Endothelial cell of umbilical vein (primary cell): Measurements from ENCODE around the gene INTS11. TPM values are rescaled to one million over a fixed set of nuclear protein-coding genes. Genes with fewer than 3 reads are reported as not detected.

Experiments used
- BruUV-seq: library from RNA; stranded (reverse); fragments of 400-500 nt; replicated peaks from 2 replicates; lab custom pipeline; 2021; lab: Mats Ljungman, UMichigan
- CTCF ChIA-PET: fragments of 300-600, 350-600 bp; sonication (Branson Sonifier 250); formaldehyde crosslinking; loops from one replicate; lab custom pipeline; 2021; ENCODE audit warnings: antibody characterized with exemption, inconsistent platforms; lab: Charles Lee
- POLR2A ChIA-PET: fragments of 300-600, 350-600 bp; sonication (Branson Sonifier 250); formaldehyde crosslinking; loops from one replicate; lab custom pipeline; 2021; ENCODE audit warnings: antibody characterized with exemption, inconsistent platforms; lab: Charles Lee
- DNase-seq: peaks from one replicate; pipeline ENCODE4 v3.0.0-alpha.2; 2011; ENCODE audit warnings: low read depth, low spot score
- FAIRE-seq: peaks from 2 replicates; lab custom pipeline; 2011; peaks lifted over from hg19 to GRCh38; lab: Jason Lieb, UNC
- H2AFZ ChIP-seq: 2 replicates; pipeline ENCODE4 v1.6.0; 2012; ENCODE audit warnings: low read depth, low read length, control low read depth, inconsistent platforms
- H3K27ac ChIP-seq: 2 replicates; pipeline ENCODE4 v1.5.1; 2011; ENCODE audit warnings: low read depth, mild to moderate bottlenecking, control low read depth, low read length, moderate library complexity; ENCODE audit not compliant: insufficient read depth
- H3K27me3 ChIP-seq, 2 experiments: 2 replicates each; pipeline versions ENCODE4 v1.6.0 to v1.6.1; 2011; ENCODE audit warnings: low read length in 2 of 2, mixed read lengths in 1 of 2; ENCODE audit not compliant: control insufficient read depth in 2 of 2, insufficient read depth in 2 of 2
- H3K36me3 ChIP-seq, 2 experiments: 2 replicates in 1 of 2; 3 replicates in 1 of 2; pipeline ENCODE4 v1.5.1; 2011; ENCODE audit warnings: low read length in 2 of 2, mild to moderate bottlenecking in 1 of 2, moderate library complexity in 1 of 2; ENCODE audit not compliant: control insufficient read depth in 2 of 2, insufficient read depth in 2 of 2; ENCODE audit errors: extremely low read depth in 1 of 2
- H3K4me1 ChIP-seq: 3 replicates; pipeline ENCODE4 v1.5.1; 2011; ENCODE audit warnings: mild to moderate bottlenecking, low read length; ENCODE audit not compliant: control insufficient read depth, insufficient read depth; ENCODE audit errors: extremely low read depth
- H3K4me2 ChIP-seq: 2 replicates; pipeline ENCODE4 v1.6.1; 2011; ENCODE audit warnings: low read length, control low read depth, mixed read lengths; ENCODE audit not compliant: insufficient read depth
- H3K4me3 ChIP-seq, 3 experiments: fragments of 200-600 bp in 1 of 3; sonication (generic), shearing (Covaris generic) in 1 of 3; replicated peaks in 1 of 3; 2 replicates each; pipeline ENCODE4 v1.5.1; 2011 to 2016; ENCODE audit warnings: control low read depth in 3 of 3, low read length in 3 of 3, mild to moderate bottlenecking in 2 of 3, inconsistent platforms in 1 of 3, low read depth in 1 of 3, moderate library complexity in 1 of 3; ENCODE audit not compliant: insufficient read depth in 1 of 3
- H3K79me2 ChIP-seq: 2 replicates; pipeline ENCODE4 v1.6.0; 2012; ENCODE audit warnings: low read length, inconsistent platforms; ENCODE audit not compliant: control insufficient read depth, insufficient read depth
- H3K9ac ChIP-seq: replicated peaks from 2 replicates; pipeline ENCODE3; 2011; ENCODE audit warnings: low read length, control low read depth; ENCODE audit not compliant: insufficient read depth; ENCODE audit errors: extremely low read depth
- H3K9me1 ChIP-seq: replicated peaks from 3 replicates; pipeline ENCODE4 v1.6.0; 2011; ENCODE audit warnings: mild to moderate bottlenecking, low read length; ENCODE audit not compliant: control insufficient read depth, insufficient read depth; ENCODE audit errors: extremely low read depth
- H3K9me3 ChIP-seq: replicated peaks from 2 replicates; pipeline ENCODE4 v1.5.1; 2012; ENCODE audit warnings: low read length, inconsistent platforms; ENCODE audit not compliant: control insufficient read depth, insufficient read depth
- H4K20me1 ChIP-seq: replicated peaks from 2 replicates; pipeline ENCODE3; 2011; ENCODE audit warnings: mild to moderate bottlenecking, low read length; ENCODE audit not compliant: control insufficient read depth, insufficient read depth; ENCODE audit errors: extremely low read depth
- EZH2 ChIP-seq: IDR thresholded peaks from 2 replicates; pipeline ENCODE4 v1.6.1; 2012; ENCODE audit warnings: borderline replicate concordance, low read depth, mild to moderate bottlenecking, moderate library complexity, low read length, inconsistent platforms; ENCODE audit not compliant: severe bottlenecking
- FOS ChIP-seq: IDR thresholded peaks from 2 replicates; pipeline ENCODE4 v1.6.1; 2011; ENCODE audit warnings: mild to moderate bottlenecking, low read length, moderate library complexity, borderline replicate concordance; ENCODE audit not compliant: insufficient read depth
- GATA2 ChIP-seq: IDR thresholded peaks from 2 replicates; pipeline ENCODE4 v1.7.0; 2011; ENCODE audit warnings: low read depth, mild to moderate bottlenecking, moderate library complexity, mixed read lengths, low read length; ENCODE audit not compliant: insufficient read length, insufficient read depth
- JUN ChIP-seq: IDR thresholded peaks from 2 replicates; pipeline ENCODE4 v1.6.1; 2011; ENCODE audit warnings: borderline replicate concordance, low read depth; ENCODE audit not compliant: insufficient read length, insufficient read depth
- MYC ChIP-seq: IDR thresholded peaks from one replicate; pipeline ENCODE4 v1.6.1; 2011; ENCODE audit warnings: mild to moderate bottlenecking, low read depth, low read length
- POLR2A ChIP-seq: IDR thresholded peaks from 2 replicates; pipeline ENCODE4 v1.6.1; 2012; ENCODE audit warnings: low read depth, mild to moderate bottlenecking, control low read depth, low read length
- dilution Hi-C: fragments of 300-500 bp; cut with MboI; formaldehyde crosslinking; loops from one replicate; pipeline ENCODE4 v1.15.0; 2019; ENCODE audit warnings: low sequenced_read_pairs; ENCODE audit not compliant: extremely low pct_ligation_motif_present
- intact Hi-C: fragments of 100-400 bp; cut with micrococcal nuclease; formaldehyde crosslinking; loops from one replicate; pipeline ENCODE4 v1.10.0; 2022
- polyA plus RNA-seq, 4 experiments: library from polyadenylated mRNA; depleted of rRNA in 3 of 4; stranded (reverse) in 3 of 4; unstranded in 1 of 4; fragments of >200 nt; gene quantifications; 2 replicates each; pipeline versions ENCODE4 v1.2.1 to v1.2.3, GENCODE V29; 2011 to 2012; ENCODE audit warnings: missing spikeins in 1 of 4
- total RNA-seq: library from RNA; stranded (reverse); gene quantifications from 2 replicates; pipeline ENCODE4 v1.2.3, GENCODE V29; 2021
- TF ChIP-seq, protein P1 (sequence below): IDR thresholded peaks from 2 replicates; pipeline ENCODE4 v1.6.1; 2011; ENCODE audit not compliant: insufficient read depth, insufficient read length
- TF ChIP-seq, protein P2 (sequence below), 2 donors: IDR thresholded peaks; 1 replicate in 1 of 2; 2 replicates in 1 of 2; pipeline ENCODE4 v1.5.1; 2011; ENCODE audit warnings: low read length in 2 of 2, mild to moderate bottlenecking in 2 of 2, moderate library complexity in 2 of 2, control low read depth in 1 of 2, inconsistent platforms in 1 of 2, low read depth in 1 of 2; ENCODE audit not compliant: insufficient read depth in 1 of 2; ENCODE audit errors: extremely low read depth in 1 of 2

Gene INTS11
- total and polyA plus RNA-seq, 2 donors (not counting 3 experiments of a cell fraction or from before 2014, with no cell fraction given) = 132 to 222 TPM

DNA sequence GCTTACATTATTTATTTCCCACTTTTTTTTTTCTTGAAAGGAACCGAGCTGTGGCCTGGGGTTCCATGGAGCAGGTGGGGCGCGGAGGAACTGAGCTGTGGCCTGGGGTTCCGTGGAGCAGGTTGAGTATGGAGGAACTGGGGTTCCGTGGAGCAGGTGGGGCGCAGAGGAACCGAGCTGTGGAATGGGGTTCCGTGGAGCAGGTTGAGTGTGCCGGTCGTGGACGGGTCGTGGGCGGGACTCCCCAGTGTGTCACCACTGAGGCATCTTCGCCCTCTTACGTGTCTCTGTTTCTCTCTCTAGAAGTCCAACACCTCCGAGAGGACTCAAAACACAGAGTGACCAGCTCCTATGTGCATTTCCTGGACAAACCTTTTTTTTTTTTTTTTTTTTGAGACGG, 45.4 kb downstream of the INTS11 start:
- Histone ChIP-seq H3K27ac (no peak overlapping the region), H3K9me3 (no peaks in the 10 kb centered on the region), H2AFZ (no peak overlapping the region), H3K9me1 (no peaks in the 10 kb centered on the region), H3K27me3 (no peaks in the 10 kb centered on the region), H3K4me2 (no peak overlapping the region), H4K20me1 (no peaks in the 10 kb centered on the region), H3K9ac (no peak overlapping the region), H3K4me3 (no peak overlapping the region), H3K79me2 (no peaks in the 10 kb centered on the region), H3K4me1 (peaks cover 8% of the 10 kb centered on the region), H3K36me3 (no peaks in the 10 kb centered on the region)
- TF ChIP-seq POLR2A (no peak), GATA2 (no peak), FOS (no peak), MYC (no peak), JUN (no peak), EZH2 (no peak)
- TF ChIP-seq, protein P1, sequence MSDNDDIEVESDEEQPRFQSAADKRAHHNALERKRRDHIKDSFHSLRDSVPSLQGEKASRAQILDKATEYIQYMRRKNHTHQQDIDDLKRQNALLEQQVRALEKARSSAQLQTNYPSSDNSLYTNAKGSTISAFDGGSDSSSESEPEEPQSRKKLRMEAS = no peak
- TF ChIP-seq, protein P2, sequence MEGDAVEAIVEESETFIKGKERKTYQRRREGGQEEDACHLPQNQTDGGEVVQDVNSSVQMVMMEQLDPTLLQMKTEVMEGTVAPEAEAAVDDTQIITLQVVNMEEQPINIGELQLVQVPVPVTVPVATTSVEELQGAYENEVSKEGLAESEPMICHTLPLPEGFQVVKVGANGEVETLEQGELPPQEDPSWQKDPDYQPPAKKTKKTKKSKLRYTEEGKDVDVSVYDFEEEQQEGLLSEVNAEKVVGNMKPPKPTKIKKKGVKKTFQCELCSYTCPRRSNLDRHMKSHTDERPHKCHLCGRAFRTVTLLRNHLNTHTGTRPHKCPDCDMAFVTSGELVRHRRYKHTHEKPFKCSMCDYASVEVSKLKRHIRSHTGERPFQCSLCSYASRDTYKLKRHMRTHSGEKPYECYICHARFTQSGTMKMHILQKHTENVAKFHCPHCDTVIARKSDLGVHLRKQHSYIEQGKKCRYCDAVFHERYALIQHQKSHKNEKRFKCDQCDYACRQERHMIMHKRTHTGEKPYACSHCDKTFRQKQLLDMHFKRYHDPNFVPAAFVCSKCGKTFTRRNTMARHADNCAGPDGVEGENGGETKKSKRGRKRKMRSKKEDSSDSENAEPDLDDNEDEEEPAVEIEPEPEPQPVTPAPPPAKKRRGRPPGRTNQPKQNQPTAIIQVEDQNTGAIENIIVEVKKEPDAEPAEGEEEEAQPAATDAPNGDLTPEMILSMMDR (IDR thresholded peaks at IDR 0.05; ENCODE audit: extremely low read depth in 1 of 2, insufficient read depth in 1 of 2, low read depth in 1 of 2, low read length in 2 of 2) = no peak
- CTCF ChIA-PET = interaction anchor here (1.3 to 1.4 kb wide), 2 partner anchors 11 to 13 kb away, joined by 4 to 7 read pairs; no protein-coding TSS in a partner anchor
- dilution Hi-C loops (no loop called here), intact Hi-C loops (no loop called here)
- no TSS peak for BruUV-seq
- FAIRE-seq (no peak), DNase-seq (no peak)
- POLR2A ChIA-PET = no interaction called here
